Loucy (cell line): ENCODE data around the gene ZNF496.
A peak's percentile ranks its signal among the peaks of the same experiment; 100 is the strongest.

Experiments used
- H2AFZ ChIP-seq: fragments of 200-600 bp; sonication (generic); 2 replicates; pipeline ENCODE4 v1.6.0; 2016; ENCODE audit warnings: antibody characterized with exemption, mild to moderate bottlenecking, low read length, moderate library complexity
- H3F3A ChIP-seq: fragments of 200-600 bp; 2 replicates; pipeline ENCODE4 v1.6.0; 2016; ENCODE audit warnings: antibody characterized with exemption, low read depth, mild to moderate bottlenecking
- H3K27me3 ChIP-seq: fragments of 200-600 bp; sonication (generic); 2 replicates; pipeline ENCODE4 v1.6.1; 2014; ENCODE audit warnings: low read length, mild to moderate bottlenecking; ENCODE audit not compliant: insufficient read depth, poor library complexity, severe bottlenecking
- H3K36me3 ChIP-seq: fragments of 200-600 bp; sonication (generic); 2 replicates; pipeline ENCODE4 v1.6.1; 2016; ENCODE audit warnings: low read length; ENCODE audit not compliant: insufficient read depth
- H3K4me1 ChIP-seq: fragments of 200-600 bp; sonication (generic); 2 replicates; pipeline ENCODE4 v1.5.1; 2014; ENCODE audit warnings: low read length, mild to moderate bottlenecking; ENCODE audit not compliant: insufficient read depth, poor library complexity, severe bottlenecking
- H3K4me2 ChIP-seq: fragments of 200-600 bp; sonication (generic); 2 replicates; pipeline ENCODE4 v1.6.0; 2014; ENCODE audit warnings: antibody characterized with exemption, low read length, low read depth, mild to moderate bottlenecking; ENCODE audit not compliant: poor library complexity, severe bottlenecking
- H3K4me3 ChIP-seq: fragments of 200-600 bp; sonication (generic); 2 replicates; pipeline ENCODE4 v1.5.1; 2014; ENCODE audit warnings: low read length, mild to moderate bottlenecking, mixed read lengths; ENCODE audit not compliant: poor library complexity, severe bottlenecking
- H3K79me2 ChIP-seq: fragments of 200-600 bp; sonication (generic); 2 replicates; pipeline ENCODE4 v1.6.1; 2014; ENCODE audit warnings: low read length; ENCODE audit not compliant: insufficient read depth
- H3K9ac ChIP-seq: fragments of 200-600 bp; sonication (generic); 2 replicates; pipeline ENCODE4 v1.6.0; 2014; ENCODE audit warnings: mild to moderate bottlenecking, low read depth, low read length, moderate library complexity; ENCODE audit not compliant: poor library complexity, severe bottlenecking
- H3K9me2 ChIP-seq: fragments of 200-600 bp; sonication (generic); replicated peaks from 2 replicates; pipeline ENCODE4 v1.6.1; 2016; ENCODE audit warnings: low read depth, low read length, mixed read lengths
- H3K9me3 ChIP-seq: fragments of 200-600 bp; sonication (generic); 2 replicates; pipeline ENCODE4 v1.6.1; 2014; ENCODE audit warnings: mild to moderate bottlenecking, antibody characterized with exemption, low read length, low read depth; ENCODE audit not compliant: insufficient read depth
- H4K20me1 ChIP-seq: fragments of 200-600 bp; sonication (generic); 2 replicates; pipeline ENCODE4 v1.6.0; 2014; ENCODE audit warnings: antibody characterized with exemption, low read length, mild to moderate bottlenecking; ENCODE audit not compliant: insufficient read depth, poor library complexity, severe bottlenecking
- EZH2phosphoT487 ChIP-seq: fragments of 200-600 bp; IDR thresholded peaks from 2 replicates; pipeline ENCODE4 v1.6.1; 2018; ENCODE audit warnings: antibody characterized with exemption, mild to moderate bottlenecking, moderate library complexity, borderline replicate concordance
- TF ChIP-seq, protein P1 (sequence below): fragments of 200-600 bp; sonication (generic); conservative IDR thresholded peaks from 2 replicates; pipeline ENCODE4 v1.5.1; 2014; ENCODE audit warnings: mild to moderate bottlenecking, antibody characterized with exemption, low read length

ZNF496 gene

DNA sequence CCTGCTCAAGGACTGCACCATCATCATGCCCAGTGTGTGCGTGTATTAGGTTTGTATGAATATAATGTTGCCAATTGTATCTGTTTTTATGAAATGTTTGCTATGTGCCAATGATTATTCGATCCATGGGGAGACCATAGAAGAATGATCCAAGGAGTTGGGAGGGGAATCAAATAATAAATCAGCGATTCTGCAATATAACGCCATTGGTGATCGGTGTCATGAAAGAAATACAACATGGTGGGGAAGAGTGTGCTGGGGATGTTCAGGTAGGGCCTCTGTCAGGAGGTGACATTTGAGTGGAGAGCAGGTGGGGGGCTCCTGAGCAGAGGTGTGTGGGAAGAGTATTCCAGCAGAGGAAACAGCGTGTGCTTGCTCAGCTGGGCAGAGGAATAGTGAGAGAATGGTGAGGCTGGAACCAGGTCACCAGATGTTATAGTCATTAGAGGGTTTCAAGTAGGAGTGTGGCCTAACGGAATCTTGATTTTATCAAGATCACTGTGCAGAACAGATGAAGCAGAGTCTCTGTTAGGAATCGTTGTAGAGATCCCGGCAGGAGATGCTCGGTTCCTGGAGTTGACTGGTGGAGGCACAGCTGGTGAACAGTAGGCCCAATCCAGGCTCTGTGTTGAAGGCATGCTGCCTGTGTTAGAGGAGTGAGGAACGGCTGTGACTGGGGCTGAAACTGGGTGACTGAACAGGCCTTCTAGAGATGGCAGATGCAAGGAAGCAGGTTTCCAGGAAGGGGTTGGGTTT lies 2.9 kb upstream of the ZNF496 start:
- no peaks in the 10 kb centered on the region for H3K9me3 ChIP-seq
- no peaks in the 10 kb centered on the region for H3K9me2 ChIP-seq
- H3K4me3 ChIP-seq: peak overlapping the region; percentile 80
- no peak for TF ChIP-seq EZH2phosphoT487
- TF ChIP-seq, protein P1, sequence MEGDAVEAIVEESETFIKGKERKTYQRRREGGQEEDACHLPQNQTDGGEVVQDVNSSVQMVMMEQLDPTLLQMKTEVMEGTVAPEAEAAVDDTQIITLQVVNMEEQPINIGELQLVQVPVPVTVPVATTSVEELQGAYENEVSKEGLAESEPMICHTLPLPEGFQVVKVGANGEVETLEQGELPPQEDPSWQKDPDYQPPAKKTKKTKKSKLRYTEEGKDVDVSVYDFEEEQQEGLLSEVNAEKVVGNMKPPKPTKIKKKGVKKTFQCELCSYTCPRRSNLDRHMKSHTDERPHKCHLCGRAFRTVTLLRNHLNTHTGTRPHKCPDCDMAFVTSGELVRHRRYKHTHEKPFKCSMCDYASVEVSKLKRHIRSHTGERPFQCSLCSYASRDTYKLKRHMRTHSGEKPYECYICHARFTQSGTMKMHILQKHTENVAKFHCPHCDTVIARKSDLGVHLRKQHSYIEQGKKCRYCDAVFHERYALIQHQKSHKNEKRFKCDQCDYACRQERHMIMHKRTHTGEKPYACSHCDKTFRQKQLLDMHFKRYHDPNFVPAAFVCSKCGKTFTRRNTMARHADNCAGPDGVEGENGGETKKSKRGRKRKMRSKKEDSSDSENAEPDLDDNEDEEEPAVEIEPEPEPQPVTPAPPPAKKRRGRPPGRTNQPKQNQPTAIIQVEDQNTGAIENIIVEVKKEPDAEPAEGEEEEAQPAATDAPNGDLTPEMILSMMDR: no peak
- H3K36me3 ChIP-seq: peaks cover 4% of the 10 kb centered on the region; the same call in 1 of the 2 replicates
- H3F3A ChIP-seq: no peaks in the 10 kb centered on the region
- no peak overlapping the region for H2AFZ ChIP-seq
- peaks cover 20% of the 10 kb centered on the region for H4K20me1 ChIP-seq
- peaks cover 75% of the 10 kb centered on the region for H3K79me2 ChIP-seq
- no peaks in the 10 kb centered on the region for H3K27me3 ChIP-seq
- peaks cover 50% of the 10 kb centered on the region for H3K4me1 ChIP-seq
- peak overlapping the region; percentile 79 for H3K4me2 ChIP-seq
- peak overlapping the region; percentile 5 for H3K9ac ChIP-seq

- Histone ChIP-seq H3K4me3 (peak overlapping the region; percentile 80), H3K9me2 (no peaks in the 10 kb centered on the region), H3K9ac (peak overlapping the region; percentile 81), H3K4me2 (peak overlapping the region; percentile 79), H3K4me1 (peaks cover 63% of the 10 kb centered on the region), H3K27me3 (no peaks in the 10 kb centered on the region), H3K9me3 (no peaks in the 10 kb centered on the region), H3F3A (no peaks in the 10 kb centered on the region), H4K20me1 (peaks cover 36% of the 10 kb centered on the region), H3K79me2 (peaks cover 88% of the 10 kb centered on the region), H2AFZ (peak overlapping the region; percentile 83), H3K36me3 (peaks cover 15% of the 10 kb centered on the region; the same call in 1 of the 2 replicates)
- TF ChIP-seq, protein P1: no peak
- no peak for TF ChIP-seq EZH2phosphoT487
Observed at GRCh38 chr1:247332623-247333361, 1.1 kb upstream of the ZNF496 start.

GRCh38 chr1:247332215-247332622 lies 552 bp upstream of the ZNF496 start:
- peak overlapping the region; percentile 83 for H2AFZ ChIP-seq

More at GRCh38 chr1:247332215-247332622, 552 bp upstream of the ZNF496 start:
- Histone ChIP-seq H3K4me1 (peaks cover 69% of the 10 kb centered on the region), H3K4me2 (peak overlapping the region; percentile 79), H3K36me3 (peaks cover 20% of the 10 kb centered on the region; the same call in 1 of the 2 replicates), H3K79me2 (peaks cover 90% of the 10 kb centered on the region), H3K9me3 (no peaks in the 10 kb centered on the region), H3K4me3 (peak overlapping the region; percentile 80), H3K27me3 (no peaks in the 10 kb centered on the region), H3K9me2 (no peaks in the 10 kb centered on the region), H3F3A (no peaks in the 10 kb centered on the region), H4K20me1 (peaks cover 41% of the 10 kb centered on the region), H3K9ac (peak overlapping the region; percentile 81)
- TF ChIP-seq, protein P1: no peak
- no peak for TF ChIP-seq EZH2phosphoT487
